HL-60 (cell line): ENCODE measurements around the gene CMTM5.

Experiments used
- POLR2AphosphoS5 ChIP-seq: IDR thresholded peaks from 2 replicates; pipeline ENCODE4 v1.6.1; 2012; ENCODE audit warnings: low read depth
- TF ChIP-seq, protein P1 (sequence below): IDR thresholded peaks from one replicate; pipeline ENCODE4 v1.5.1; 2011; ENCODE audit warnings: low read length, control low read depth, inconsistent platforms; ENCODE audit not compliant: insufficient read depth

DNA sequence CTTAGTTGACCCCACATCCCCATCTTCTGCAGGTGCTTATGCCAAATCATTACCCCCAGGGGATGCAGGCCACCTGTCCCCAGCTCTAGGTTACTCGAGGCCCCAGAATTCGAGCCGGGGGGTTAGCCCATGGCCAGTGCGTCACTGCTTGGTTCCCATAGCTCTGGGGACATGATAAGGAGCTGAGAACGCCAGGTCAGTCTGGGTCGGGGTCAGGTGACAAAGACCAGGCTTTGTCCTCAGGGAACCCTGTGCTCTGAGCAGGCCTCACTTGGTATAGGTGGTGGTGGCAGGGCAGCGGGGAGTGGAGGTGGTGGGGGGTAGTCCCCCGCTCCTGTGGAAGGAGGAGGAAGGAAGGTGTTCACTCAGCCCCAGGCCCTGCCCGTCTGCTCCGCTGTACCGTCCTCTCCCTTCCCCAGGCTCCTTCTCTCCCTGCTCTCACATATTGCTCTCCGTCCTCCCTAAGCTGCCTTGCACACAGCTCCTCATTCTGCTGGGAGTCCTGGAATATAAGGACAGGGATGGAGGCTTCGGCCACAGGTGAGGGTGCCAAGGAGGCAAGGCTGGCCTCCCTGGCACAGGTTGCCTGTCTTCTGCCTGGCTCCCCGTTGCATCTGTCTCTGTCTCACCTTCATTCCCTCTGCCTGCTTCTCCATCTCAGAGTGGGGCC, 33.3 kb downstream of the CMTM5 start:
- TF ChIP-seq POLR2AphosphoS5: no peak
- TF ChIP-seq, protein P1, sequence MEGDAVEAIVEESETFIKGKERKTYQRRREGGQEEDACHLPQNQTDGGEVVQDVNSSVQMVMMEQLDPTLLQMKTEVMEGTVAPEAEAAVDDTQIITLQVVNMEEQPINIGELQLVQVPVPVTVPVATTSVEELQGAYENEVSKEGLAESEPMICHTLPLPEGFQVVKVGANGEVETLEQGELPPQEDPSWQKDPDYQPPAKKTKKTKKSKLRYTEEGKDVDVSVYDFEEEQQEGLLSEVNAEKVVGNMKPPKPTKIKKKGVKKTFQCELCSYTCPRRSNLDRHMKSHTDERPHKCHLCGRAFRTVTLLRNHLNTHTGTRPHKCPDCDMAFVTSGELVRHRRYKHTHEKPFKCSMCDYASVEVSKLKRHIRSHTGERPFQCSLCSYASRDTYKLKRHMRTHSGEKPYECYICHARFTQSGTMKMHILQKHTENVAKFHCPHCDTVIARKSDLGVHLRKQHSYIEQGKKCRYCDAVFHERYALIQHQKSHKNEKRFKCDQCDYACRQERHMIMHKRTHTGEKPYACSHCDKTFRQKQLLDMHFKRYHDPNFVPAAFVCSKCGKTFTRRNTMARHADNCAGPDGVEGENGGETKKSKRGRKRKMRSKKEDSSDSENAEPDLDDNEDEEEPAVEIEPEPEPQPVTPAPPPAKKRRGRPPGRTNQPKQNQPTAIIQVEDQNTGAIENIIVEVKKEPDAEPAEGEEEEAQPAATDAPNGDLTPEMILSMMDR: no peak
